ENCODE measurements around the gene GATAD2A.

GATAD2A gene

DNA sequence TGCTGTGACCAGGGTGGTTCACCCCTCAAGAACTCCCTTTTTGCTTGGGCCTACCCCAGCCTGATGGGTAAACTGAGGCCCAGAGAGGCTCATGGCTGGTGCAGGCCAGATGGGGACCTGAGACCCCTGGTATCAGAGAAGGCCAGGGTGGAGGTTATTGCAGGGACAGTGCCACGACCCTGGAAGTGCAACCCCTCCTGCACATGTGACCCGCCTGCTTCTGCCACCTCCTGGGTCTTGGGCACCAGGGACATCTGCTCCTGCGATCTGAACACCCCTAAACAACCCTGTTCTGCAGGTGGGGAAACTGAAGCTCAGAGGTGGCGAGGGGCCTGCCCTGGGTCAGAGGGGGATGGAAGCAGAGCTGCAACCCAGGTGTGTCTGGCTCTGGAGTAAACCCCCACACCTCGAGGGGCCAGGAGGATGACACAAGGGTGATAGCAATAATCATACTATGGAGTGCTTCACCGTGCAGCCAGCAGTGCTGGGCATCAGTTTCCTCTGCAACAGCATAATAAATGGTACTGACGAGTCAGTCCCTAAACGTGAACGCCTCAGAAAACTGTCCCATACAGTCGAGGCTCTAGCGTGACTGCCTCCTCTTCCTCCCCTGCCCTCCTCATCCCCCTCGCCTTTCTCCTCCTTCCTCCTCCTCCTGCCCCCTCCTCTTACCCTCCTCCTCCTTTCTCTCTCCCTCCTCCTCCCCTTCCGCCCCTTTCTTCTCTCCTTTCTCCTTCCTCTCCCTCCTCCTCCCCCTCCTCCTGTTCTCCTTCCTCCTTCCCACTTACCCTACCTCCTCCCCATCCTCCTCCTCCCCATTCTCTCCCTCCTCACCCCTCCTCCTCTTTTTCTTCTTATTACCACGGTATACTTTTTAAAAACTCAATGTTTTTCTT is 127.6 kb downstream of the GATAD2A start:
- DNase-seq: no peak

DNA sequence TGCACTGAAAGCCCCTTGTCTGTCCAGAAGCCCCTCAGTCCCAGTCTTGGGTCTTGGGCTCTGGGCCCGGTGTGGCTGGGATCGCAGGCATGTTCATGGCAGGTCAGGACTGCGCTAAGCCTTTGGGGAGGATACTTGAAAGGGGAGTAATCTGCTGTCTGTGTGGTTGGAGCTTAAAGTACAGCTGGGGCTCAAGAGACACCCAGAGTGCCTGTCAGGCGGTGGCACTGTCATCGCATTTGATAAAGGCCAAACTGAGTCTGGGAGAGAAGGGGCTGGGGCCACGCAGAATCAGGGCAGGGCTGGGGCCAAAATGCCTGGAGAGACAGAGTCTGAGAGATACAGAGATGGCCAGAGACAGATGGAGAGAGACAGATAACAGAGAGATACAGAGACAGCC is 128.4 kb downstream of the GATAD2A start:
- no peak for DNase-seq

DNA sequence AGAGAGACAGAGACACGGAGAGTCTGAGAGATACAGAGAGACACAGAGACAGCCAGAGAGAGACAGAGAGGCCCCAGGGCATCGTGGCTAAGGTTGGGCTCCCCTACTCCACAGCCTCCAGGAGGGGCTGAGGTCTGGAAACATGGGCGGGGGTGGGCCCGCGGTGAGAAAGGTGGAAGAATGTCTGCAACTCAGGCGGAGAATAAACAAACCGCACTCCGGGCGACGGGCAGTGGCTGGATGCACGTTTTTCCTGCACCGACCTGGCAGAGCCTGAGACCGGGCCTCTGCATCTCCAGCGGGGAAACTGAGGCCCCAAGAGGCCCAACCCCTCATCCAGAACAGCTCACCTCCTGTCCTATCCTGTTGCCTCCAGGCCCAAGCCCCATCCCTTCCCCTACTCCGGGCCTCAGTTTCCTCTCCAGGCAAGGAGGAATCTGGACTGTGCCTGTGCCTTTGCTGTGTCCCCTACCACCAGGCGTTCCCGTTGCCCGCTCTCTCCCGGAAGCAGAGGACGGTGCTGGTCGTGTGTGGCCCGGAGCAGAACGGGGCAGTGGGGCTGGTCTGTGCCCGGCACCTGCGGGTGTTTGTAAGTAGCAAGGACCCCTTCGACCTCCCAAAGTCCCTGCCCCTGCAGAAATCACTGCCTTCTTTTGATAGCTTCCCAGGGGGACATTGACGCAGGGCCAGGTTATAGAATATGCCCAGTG is 129.2 kb downstream of the GATAD2A start:
- DNase-seq: no peak

DNA sequence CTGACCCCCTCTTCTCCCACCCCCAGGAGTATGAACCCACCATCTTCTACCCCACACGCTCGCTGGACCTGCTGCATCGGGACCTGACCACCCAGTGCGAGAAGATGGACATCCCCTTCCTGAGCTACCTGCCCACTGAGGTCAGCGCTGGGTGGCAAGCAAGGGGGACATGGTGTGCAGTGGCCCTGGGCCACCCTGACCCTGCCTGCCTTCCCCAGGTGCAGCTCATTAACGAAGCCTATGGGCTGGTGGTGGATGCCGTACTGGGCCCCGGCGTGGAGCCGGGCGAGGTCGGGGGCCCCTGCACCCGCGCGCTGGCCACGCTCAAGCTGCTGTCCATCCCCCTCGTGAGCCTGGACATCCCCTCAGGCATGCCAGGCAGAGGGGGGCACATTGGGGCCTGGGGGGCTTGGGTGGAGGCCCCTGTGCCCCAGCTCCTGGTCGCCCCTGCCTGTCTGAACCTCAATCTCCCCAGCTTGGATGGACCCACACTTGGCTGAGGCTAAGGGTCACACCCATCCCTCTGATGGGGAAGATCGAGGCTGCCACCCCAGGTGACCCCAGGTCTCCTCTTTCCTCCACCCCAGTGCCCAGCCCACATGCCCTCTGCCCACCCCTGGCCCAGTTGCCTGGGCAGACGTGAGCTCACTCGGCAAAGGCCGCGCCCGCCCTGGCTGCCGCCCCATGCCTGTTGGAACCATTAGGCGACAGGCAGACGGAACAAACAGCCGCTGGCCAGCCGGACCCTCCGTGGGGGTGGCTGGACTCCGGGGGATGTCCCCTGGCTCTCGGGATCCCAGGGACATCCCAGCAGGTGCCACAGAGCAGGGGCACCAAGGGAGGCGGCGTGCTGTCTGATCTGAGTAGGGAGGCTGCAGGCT is 130.1 kb downstream of the GATAD2A start:
- DNase-seq: no peak

DNA sequence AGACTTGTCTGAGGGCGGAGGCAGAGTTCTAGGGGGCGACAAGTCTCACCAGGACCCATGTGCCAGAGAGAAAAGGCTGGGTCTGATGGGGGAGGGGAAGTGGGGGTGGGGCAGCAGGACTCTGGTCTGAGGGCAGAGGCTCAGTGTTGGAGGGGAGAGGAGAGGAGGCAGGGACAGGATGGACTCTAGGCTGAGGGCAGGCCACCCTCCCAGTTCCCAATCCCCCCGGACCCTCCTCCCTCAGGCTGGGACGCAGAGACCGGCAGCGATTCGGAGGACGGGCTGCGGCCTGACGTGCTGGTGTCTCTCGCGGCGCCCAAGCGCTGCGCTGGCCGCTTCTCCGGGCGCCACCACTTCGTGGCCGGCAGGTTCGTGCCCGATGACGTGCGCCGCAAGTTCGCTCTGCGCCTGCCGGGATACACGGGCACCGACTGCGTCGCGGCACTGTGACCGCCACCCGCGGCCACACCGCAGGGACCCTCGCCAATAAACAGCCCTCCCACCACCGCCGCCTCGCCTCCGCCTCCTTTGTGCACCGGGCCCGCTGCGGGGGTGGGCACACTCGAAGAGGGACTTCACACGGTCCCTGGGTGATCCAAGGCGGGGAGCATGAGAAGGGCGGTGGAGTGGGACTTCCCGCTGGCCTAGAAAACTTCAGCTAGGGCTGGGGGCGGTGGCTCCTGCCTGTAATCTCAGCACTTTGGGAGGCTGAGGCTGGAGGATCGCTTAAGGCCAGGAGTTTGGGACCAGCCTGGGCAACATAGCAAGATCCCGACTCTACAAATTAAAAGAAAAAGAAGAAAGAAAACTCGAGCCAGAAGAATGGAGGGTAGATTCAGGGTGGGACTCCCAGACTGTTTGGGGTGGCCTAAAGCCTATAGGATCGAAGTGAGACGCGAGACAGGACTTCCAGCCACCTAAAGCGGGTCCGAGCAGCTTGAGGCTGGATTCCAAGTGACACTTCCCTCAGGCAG is 131.9 kb downstream of the GATAD2A start:
- peak; percentile 50 for DNase-seq

DNA sequence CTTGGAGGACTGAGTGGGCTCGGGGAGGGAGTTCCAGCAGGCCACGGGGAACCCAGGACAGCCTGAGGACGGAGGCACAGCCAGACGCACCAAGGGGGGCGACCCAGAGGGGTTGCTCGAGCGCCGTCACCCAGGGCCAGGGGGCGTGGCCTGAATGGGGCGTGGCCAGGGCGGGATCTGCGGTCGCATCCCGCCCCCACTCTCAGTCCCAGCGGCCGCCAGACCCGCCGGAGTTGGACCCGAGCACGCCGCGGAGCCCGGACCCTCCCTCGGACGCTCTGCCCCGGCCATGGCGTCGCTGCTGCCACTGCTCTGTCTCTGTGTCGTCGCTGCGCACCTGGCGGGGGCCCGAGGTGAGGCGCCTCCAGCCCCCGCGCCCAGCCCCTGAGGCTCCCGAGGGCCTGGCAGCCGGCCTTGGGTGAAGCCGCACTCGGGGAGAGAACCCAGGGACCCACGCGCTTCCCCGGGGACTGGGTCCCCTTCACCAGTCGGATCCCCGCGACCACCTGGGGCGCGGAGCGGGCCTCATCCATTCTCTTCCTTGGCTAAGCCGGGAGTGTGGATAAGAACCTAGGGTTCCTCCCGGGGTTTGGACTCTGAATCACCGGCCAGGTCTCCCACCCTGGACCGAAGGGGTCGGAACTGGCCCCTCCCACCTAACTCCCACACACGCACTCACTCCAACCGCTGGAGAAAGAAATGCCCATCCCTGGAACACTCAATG is 132.7 kb downstream of the GATAD2A start, which contains the start of gene CILP2:
Gene CILP2, plus strand, starts transcription at position 205 of the 724 bp plus-strand sequence. Its CDS starts 85 bp downstream, at position 290.
- peak; percentile 72 for DNase-seq

DNA sequence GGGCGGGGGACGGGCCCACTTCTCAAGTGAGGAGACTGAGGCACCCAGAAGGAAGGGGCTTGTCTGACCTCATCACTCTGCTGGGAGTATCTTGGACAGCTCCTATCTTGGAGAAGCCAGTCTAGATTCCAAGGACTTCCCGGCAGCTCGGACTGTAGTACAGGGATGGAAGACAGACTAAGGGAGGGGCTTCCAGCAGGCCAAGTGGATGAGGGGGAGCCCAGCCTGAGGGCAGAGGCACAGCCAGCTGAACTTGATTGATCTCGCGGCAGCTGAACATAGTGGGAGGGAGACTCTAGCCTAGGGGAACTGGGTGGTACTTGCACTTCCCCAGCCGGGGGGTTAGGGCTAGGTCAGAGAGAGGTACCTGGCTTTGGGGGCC is 133.3 kb downstream of the GATAD2A start:
- no peak for DNase-seq

DNA sequence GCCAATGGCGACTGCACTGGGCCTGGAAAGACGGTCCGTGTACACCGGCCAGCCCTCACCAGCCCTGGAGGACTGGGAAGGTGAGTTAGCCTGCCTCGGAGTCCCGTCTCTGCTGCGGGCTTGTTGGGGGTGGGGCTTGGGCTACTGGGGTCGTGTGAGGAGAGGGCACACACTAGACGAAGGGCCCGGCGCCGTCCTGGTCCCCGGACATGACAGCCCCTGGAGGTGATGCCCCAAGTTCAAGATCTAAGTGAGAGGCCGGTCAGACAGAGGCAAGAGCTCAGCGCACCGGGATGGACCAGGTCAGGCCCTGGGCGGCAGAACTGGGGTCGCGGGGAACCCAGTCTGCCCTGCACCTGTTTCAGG is 134.2 kb downstream of the GATAD2A start:
- DNase-seq: no peak

DNA sequence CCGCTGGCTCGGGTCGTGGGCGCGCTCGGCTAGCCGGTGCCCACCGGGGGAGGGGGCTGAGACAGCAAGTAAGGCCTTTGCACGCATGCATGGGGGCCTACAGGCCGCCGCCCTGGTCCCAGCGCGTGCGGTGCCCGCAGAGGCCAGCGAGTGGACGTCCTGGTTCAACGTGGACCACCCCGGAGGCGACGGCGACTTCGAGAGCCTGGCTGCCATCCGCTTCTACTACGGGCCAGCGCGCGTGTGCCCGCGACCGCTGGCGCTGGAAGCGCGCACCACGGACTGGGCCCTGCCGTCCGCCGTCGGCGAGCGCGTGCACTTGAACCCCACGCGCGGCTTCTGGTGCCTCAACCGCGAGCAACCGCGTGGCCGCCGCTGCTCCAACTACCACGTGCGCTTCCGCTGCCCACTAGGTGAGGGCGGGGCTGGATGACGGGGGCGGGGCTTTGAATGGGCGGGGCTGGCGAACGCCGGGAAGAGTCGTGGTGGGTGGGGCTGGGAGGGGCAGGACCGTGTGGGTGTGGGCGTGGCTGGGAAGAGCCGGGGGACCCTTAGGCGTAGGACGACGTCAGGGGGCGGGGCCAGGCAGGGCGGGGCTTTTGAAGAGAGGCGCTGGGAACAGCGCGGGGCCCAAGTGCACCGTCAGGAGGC is 134.7 kb downstream of the GATAD2A start:
- DNase-seq: peak; percentile 61

DNA sequence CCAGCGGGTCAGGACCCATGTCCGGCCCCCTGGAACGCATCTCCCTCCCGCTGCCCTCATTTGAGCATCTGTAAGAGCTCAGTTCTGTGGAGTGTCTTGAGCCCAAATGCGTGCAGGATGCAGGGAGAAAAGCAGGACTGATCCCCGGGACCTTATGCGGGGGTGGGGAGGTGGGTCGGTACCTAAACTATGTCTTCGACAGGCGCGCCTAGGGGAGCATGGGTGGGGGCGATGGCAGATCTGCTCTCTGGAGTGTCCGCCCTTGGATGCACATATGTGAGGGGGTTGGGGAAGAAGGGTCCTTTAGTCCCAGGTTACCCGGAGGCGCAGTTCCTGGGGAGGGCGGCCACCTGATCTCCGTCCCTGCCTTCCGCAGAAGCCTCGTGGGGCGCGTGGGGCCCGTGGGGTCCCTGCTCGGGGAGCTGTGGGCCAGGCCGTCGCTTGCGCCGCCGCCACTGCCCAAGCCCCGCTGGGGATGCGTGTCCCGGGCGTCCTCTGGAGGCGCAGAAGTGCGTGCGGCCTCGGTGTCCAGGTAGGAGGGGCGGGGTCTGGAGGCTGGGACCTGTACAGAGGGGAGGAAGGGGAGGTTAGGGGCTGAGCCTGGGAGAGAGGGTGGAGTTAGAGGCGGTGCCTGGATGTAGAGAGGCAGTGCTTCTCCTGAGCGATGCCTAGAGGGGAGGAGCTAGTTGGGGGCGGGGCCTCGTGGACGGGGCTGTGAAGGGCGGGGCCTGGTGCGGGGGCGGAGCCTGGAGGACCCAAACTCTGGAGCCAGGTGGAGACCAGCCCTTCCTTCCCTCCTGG is 135.4 kb downstream of the GATAD2A start:
- no peak for DNase-seq

DNA sequence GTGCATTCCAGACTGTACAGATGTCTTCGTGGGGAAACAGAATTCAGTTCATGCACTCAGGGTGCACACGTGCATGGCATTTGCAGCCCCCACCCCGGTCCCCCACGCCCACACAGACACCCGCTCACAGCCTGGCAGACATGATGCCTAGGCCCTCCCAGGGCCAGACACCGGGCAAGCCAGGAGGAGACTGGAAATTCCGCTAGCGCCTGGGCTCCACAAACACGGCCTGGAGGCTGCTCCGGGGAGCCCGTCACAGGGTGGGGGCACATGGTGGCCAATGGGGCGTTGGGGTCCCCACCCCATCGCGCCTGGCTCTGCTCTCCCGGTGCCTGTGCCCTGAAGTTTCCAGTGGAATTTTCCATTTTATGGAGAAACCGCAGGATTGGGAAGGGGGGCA is 136.1 kb downstream of the GATAD2A start:
- no peak for DNase-seq

DNA sequence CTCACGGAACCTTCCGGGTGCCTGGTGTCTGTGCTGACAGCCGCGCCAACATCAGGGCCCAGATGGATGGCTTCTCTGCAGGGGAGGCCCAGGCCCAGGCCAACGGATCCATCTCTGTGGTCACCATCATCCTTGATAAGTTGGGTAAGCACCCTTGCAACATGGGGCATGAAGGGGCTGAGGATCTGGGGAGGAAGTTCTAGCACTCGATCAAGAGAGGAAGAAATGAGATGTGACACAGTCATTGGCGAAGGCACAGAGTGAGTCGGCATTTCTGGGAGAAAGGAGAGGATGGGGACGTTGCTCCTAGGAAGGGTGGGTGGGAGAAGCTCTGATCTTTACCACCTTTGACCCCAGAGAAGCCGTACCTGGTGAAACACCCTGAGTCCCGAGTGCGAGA is 137.0 kb downstream of the GATAD2A start:
- DNase-seq: no peak

DNA sequence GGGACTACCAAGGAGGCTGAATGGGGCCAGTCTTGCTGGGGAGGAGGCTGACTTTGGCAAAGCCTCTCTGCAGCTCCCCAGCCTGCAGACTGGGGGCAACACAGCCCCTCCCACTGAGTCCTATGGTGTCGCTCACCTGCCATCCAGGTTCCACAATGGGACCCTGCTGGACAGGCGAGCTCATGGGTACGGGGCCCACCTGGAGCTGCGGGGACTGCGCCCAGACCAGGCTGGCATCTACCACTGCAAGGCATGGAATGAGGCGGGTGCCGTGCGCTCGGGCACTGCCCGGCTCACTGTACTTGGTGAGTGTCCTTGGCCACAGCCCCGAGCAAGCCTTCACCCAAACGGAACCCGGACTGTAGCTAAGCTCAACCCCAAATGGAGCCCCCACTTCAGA is 137.6 kb downstream of the GATAD2A start:
- no peak for DNase-seq

DNA sequence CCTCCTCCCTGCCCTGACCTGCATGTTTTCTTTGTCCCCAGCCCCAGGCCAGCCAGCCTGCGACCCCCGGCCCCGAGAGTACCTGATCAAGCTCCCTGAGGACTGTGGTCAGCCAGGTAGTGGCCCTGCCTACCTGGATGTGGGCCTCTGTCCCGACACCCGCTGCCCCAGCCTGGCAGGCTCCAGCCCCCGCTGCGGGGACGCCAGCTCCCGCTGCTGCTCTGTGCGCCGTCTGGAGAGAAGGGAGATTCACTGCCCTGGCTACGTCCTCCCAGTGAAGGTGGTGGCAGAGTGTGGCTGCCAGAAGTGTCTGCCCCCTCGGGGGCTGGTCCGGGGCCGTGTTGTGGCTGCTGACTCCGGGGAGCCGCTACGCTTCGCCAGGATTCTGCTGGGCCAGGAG is 138.2 kb downstream of the GATAD2A start:
- DNase-seq: no peak

DNA sequence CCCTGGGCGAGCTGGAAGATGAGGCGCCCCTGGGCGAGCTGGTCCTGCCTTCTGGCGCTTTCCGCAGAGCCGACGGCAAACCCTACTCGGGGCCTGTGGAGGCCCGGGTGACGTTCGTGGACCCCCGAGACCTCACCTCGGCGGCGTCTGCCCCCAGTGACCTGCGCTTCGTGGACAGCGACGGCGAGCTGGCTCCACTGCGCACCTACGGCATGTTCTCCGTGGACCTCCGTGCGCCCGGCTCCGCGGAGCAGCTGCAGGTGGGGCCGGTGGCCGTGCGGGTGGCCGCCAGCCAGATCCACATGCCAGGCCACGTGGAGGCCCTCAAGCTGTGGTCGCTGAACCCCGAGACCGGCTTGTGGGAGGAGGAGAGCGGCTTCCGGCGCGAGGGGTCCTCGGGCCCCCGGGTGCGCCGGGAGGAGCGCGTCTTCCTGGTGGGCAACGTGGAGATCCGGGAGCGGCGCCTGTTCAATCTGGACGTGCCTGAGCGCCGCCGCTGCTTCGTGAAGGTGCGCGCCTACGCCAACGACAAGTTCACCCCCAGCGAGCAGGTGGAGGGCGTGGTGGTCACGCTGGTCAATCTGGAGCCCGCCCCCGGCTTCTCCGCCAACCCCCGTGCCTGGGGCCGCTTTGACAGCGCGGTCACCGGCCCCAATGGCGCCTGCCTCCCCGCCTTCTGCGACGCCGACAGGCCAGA is 138.9 kb downstream of the GATAD2A start:
- DNase-seq: no peak

DNA sequence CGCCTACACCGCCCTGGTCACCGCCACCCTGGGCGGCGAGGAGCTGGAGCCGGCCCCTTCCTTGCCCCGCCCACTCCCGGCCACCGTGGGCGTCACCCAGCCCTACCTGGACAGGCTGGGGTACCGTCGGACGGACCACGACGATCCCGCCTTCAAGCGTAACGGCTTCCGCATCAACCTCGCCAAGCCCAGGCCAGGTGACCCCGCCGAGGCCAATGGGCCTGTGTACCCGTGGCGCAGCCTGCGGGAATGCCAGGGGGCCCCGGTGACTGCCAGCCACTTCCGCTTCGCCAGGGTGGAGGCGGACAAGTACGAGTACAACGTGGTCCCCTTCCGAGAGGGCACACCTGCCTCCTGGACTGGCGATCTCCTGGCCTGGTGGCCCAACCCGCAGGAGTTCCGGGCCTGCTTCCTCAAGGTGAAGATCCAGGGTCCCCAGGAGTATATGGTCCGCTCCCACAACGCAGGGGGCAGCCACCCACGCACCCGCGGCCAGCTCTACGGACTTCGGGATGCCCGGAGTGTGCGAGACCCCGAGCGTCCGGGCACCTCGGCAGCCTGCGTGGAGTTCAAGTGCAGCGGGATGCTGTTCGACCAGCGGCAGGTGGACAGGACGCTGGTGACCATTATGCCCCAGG is 139.6 kb downstream of the GATAD2A start:
- DNase-seq: no peak

DNA sequence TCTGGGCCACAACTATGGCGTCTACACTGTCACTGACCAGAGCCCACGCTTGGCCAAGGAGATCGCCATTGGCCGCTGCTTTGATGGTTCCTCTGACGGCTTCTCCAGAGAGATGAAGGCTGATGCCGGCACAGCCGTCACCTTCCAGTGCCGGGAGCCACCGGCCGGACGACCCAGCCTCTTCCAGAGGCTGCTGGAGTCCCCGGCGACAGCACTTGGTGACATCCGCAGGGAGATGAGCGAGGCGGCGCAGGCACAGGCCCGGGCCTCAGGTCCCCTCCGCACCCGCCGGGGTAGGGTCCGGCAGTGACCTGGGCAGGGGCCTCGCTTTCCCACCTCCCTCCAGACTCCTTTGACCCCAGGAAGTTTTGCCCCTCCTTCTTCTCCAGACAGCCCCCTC is 140.2 kb downstream of the GATAD2A start:
- no peak for DNase-seq

DNA sequence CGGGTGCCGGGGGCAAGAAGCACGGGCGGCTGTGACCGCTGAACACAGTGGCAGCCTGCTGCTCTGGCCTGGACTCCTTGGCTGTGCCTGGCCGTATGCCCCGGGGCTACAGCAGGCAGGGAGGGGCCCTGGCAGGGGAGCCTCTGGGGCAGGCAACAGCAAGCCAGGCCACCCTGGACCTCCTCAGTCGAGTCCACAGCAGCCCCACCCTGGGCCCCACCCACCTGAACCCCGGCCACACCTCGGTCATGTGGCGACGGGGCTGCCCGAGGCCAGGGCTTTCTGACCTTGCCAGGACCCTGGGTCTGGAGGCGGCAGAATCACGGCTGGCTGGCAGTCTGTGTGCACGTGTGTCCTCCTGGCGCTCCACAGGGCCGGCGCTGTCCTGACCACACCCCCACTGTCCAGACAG is 141.3 kb downstream of the GATAD2A start:
- DNase-seq: no peak
